Mesenchymal stem cell (in vitro differentiated cells and primary cell): ENCODE measurements around the gene HOXD3.
A peak's percentile ranks its signal among the peaks of the same experiment; 100 is the strongest.

Experiments used
- DNase-seq: peaks from one replicate; pipeline ENCODE4 v3.0.0-alpha.2; 2013
- H2AFZ ChIP-seq: one replicate; pipeline ENCODE4 v1.6.1; 2013; ENCODE audit warnings: low read depth, mild to moderate bottlenecking, control low read depth, inconsistent platforms, low read length, moderate library complexity
- H2AK5ac ChIP-seq: 2 replicates; pipeline ENCODE4 v1.6.1; 2013; ENCODE audit warnings: low read length, moderate library complexity, mild to moderate bottlenecking, inconsistent platforms; ENCODE audit not compliant: severe bottlenecking
- H2BK120ac ChIP-seq: one replicate; pipeline ENCODE4 v1.6.1; 2013; ENCODE audit warnings: low read depth, mild to moderate bottlenecking, inconsistent platforms, low read length, moderate library complexity
- H2BK12ac ChIP-seq, 2 experiments: one replicate each; pipeline ENCODE4 v1.6.1; 2013; ENCODE audit warnings: inconsistent platforms in 2 of 2, low read length in 2 of 2, mild to moderate bottlenecking in 2 of 2, moderate library complexity in 2 of 2, control low read depth in 1 of 2
- H2BK15ac ChIP-seq: one replicate; pipeline ENCODE4 v1.6.1; 2013; ENCODE audit warnings: mild to moderate bottlenecking, low read depth, inconsistent platforms; ENCODE audit not compliant: poor library complexity, severe bottlenecking
- H2BK5ac ChIP-seq: 2 replicates; pipeline ENCODE4 v1.6.1; 2013; ENCODE audit warnings: low read depth, mild to moderate bottlenecking, low read length, control low read depth, inconsistent platforms; ENCODE audit not compliant: poor library complexity, severe bottlenecking
- H3K14ac ChIP-seq, 2 experiments: one replicate each; pipeline ENCODE4 v1.6.1; 2013; ENCODE audit warnings: inconsistent platforms in 2 of 2, low read length in 2 of 2, control low read depth in 1 of 2, mild to moderate bottlenecking in 1 of 2, moderate library complexity in 1 of 2
- H3K18ac ChIP-seq, 2 experiments: one replicate each; pipeline ENCODE4 v1.6.1; 2013; ENCODE audit warnings: inconsistent platforms in 2 of 2, low read length in 2 of 2, control low read depth in 1 of 2, low read depth in 1 of 2, mild to moderate bottlenecking in 1 of 2
- H3K23ac ChIP-seq, 2 experiments: one replicate each; pipeline ENCODE4 v1.6.1; 2013; ENCODE audit warnings: inconsistent platforms in 2 of 2, low read length in 2 of 2, mild to moderate bottlenecking in 2 of 2, moderate library complexity in 2 of 2, control low read depth in 1 of 2
- H3K27ac ChIP-seq: 2 replicates; pipeline ENCODE4 v1.5.1; 2013; ENCODE audit warnings: mild to moderate bottlenecking, moderate library complexity, low read length, control low read depth, inconsistent platforms; ENCODE audit not compliant: poor library complexity, severe bottlenecking
- H3K27me3 ChIP-seq, 2 experiments: 2 replicates each; pipeline versions ENCODE4 v1.6.1 to v1.7.0; 2013; ENCODE audit warnings: low read length in 2 of 2, mild to moderate bottlenecking in 2 of 2, moderate library complexity in 2 of 2, control low read depth in 1 of 2, inconsistent platforms in 1 of 2; ENCODE audit not compliant: control insufficient read depth in 1 of 2, insufficient read depth in 1 of 2
- H3K36me3 ChIP-seq, 2 experiments: 2 replicates each; pipeline versions ENCODE4 v1.6.1 to v1.7.0; 2013; ENCODE audit warnings: low read length in 2 of 2, control low read depth in 1 of 2, inconsistent platforms in 1 of 2, low read depth in 1 of 2, mild to moderate bottlenecking in 1 of 2; ENCODE audit not compliant: insufficient read depth in 2 of 2, control insufficient read depth in 1 of 2
- H3K4ac ChIP-seq, 2 experiments: one replicate each; pipeline ENCODE4 v1.6.1; 2013; ENCODE audit warnings: inconsistent platforms in 2 of 2, low read length in 2 of 2, mild to moderate bottlenecking in 2 of 2, moderate library complexity in 2 of 2, control low read depth in 1 of 2, low read depth in 1 of 2
- H3K4me1 ChIP-seq: 2 replicates; pipeline ENCODE4 v1.6.1; 2013; ENCODE audit warnings: low read depth, low read length, control low read depth; ENCODE audit not compliant: control insufficient read depth, insufficient read depth
- H3K4me2 ChIP-seq: 2 replicates; pipeline ENCODE4 v1.6.1; 2013; ENCODE audit warnings: low read length, mild to moderate bottlenecking, inconsistent platforms; ENCODE audit not compliant: poor library complexity, severe bottlenecking
- H3K4me3 ChIP-seq, 2 experiments: 2 replicates each; pipeline versions ENCODE4 v1.5.1 to v1.7.0; 2013; ENCODE audit warnings: low read length in 2 of 2, mild to moderate bottlenecking in 2 of 2, control low read depth in 1 of 2, low read depth in 1 of 2; ENCODE audit not compliant: insufficient read depth in 1 of 2
- H3K79me1 ChIP-seq: replicated peaks from 2 replicates; pipeline ENCODE4 v1.6.1; 2013; ENCODE audit warnings: mild to moderate bottlenecking, control low read depth, low read length, inconsistent platforms; ENCODE audit not compliant: poor library complexity, severe bottlenecking
- H3K9ac ChIP-seq: 2 replicates; pipeline ENCODE4 v1.7.0; 2013; ENCODE audit warnings: mild to moderate bottlenecking, low read length, moderate library complexity
- H3K9me3 ChIP-seq: 2 replicates; pipeline ENCODE4 v1.7.0; 2013; ENCODE audit warnings: mild to moderate bottlenecking, low read length; ENCODE audit not compliant: control insufficient read depth
- H4K8ac ChIP-seq: one replicate; pipeline ENCODE4 v1.6.1; 2013; ENCODE audit warnings: inconsistent platforms, mild to moderate bottlenecking, low read length, moderate library complexity
- H4K91ac ChIP-seq: one replicate; pipeline ENCODE4 v1.6.1; 2013; ENCODE audit warnings: mild to moderate bottlenecking, low read length, inconsistent platforms
- WGBS: methylation state at CpG from one replicate; pipeline ENCODE4 v1.1.7; 2013; ENCODE audit warnings: mixed read lengths; 5-methylcytosine and 5-hydroxymethylcytosine counted together

Gene HOXD3

GRCh38 chr2:176110415-176111308 is 46.4 kb upstream of the HOXD3 start:
- Histone ChIP-seq H3K9ac (no peak overlapping the region), H2BK120ac (no peak overlapping the region), H3K9me3 (no peaks in the 10 kb centered on the region), H2AK5ac (no peak overlapping the region), H3K27ac (no peak overlapping the region), H3K14ac (no peak overlapping the region), H3K4me3 (peak overlapping the region in 1 of 2 experiments; percentile 13), H4K91ac (no peak overlapping the region), H3K18ac (no peak overlapping the region), H3K4me2 (peak overlapping the region; percentile 33), H3K27me3 (peaks cover 90 to 92% of the 10 kb centered on the region in 2 experiments), H3K4me1 (peaks cover 16% of the 10 kb centered on the region), H3K4ac (no peak overlapping the region), H3K79me1 (no peaks in the 10 kb centered on the region), H2AFZ (no peak overlapping the region), H2BK15ac (no peak overlapping the region), H3K23ac (no peak overlapping the region), H3K36me3 (no peaks in the 10 kb centered on the region), H2BK5ac (no peak overlapping the region), H4K8ac (no peak overlapping the region), H2BK12ac (no peak overlapping the region)
- WGBS: 51% methylated on average over 5 of the region's 7 CpGs
- DNase-seq: no peak

GRCh38 chr2:176111309-176111663 is 45.8 kb upstream of the HOXD3 start:
- H3K4me3 ChIP-seq: peak overlapping the region in 1 of 2 experiments; percentile 13
- no peak overlapping the region for H3K4ac ChIP-seq
- DNase-seq: no peak
- H4K8ac ChIP-seq: no peak overlapping the region
- no peaks in the 10 kb centered on the region for H3K36me3 ChIP-seq
- peaks cover 21% of the 10 kb centered on the region for H3K4me1 ChIP-seq
- H2AK5ac ChIP-seq: no peak overlapping the region
- H2BK12ac ChIP-seq: no peak overlapping the region
- H2BK15ac ChIP-seq: no peak overlapping the region
- H3K14ac ChIP-seq: no peak overlapping the region
- no peak overlapping the region for H4K91ac ChIP-seq
- H2BK5ac ChIP-seq: no peak overlapping the region
- under 1% methylated on average over 16 of the region's 16 CpGs for WGBS
- H2AFZ ChIP-seq: no peak overlapping the region
- peaks cover 90 to 92% of the 10 kb centered on the region in 2 experiments for H3K27me3 ChIP-seq
- H3K4me2 ChIP-seq: peak overlapping the region; percentile 33
- no peak overlapping the region for H3K9ac ChIP-seq
- no peaks in the 10 kb centered on the region for H3K79me1 ChIP-seq
- H3K27ac ChIP-seq: no peak overlapping the region
- H3K23ac ChIP-seq: no peak overlapping the region
- H3K9me3 ChIP-seq: no peaks in the 10 kb centered on the region
- no peak overlapping the region for H2BK120ac ChIP-seq
- H3K18ac ChIP-seq: no peak overlapping the region

- Histone ChIP-seq H3K14ac (no peak overlapping the region), H3K27ac (no peak overlapping the region), H3K36me3 (no peaks in the 10 kb centered on the region), H4K91ac (no peak overlapping the region), H4K8ac (no peak overlapping the region), H3K79me1 (no peaks in the 10 kb centered on the region), H2AK5ac (no peak overlapping the region), H3K4ac (no peak overlapping the region), H3K18ac (no peak overlapping the region), H3K4me3 (no peak overlapping the region), H2BK15ac (no peak overlapping the region), H2BK12ac (no peak overlapping the region), H3K9me3 (no peaks in the 10 kb centered on the region), H3K23ac (no peak overlapping the region), H3K27me3 (peaks cover 90 to 94% of the 10 kb centered on the region in 2 experiments), H2AFZ (no peak overlapping the region), H2BK5ac (no peak overlapping the region), H3K4me2 (no peak overlapping the region), H3K4me1 (peaks cover 18% of the 10 kb centered on the region), H2BK120ac (no peak overlapping the region), H3K9ac (no peak overlapping the region)
- DNase-seq: no peak
- WGBS: 2% methylated on average over 28 of the region's 29 CpGs
Observed at GRCh38 chr2:176111846-176112374, 45.2 kb upstream of the HOXD3 start.

- Histone ChIP-seq H2BK12ac (no peak overlapping the region), H2BK5ac (no peak overlapping the region), H3K27me3 (peaks cover 93 to 96% of the 10 kb centered on the region in 2 experiments), H3K4me2 (no peak overlapping the region), H2BK120ac (no peak overlapping the region), H4K8ac (no peak overlapping the region), H3K27ac (no peak overlapping the region), H3K23ac (no peak overlapping the region), H3K18ac (no peak overlapping the region), H3K9ac (no peak overlapping the region), H3K4me3 (no peak overlapping the region), H3K4ac (no peak overlapping the region), H4K91ac (no peak overlapping the region), H3K4me1 (peaks cover 12% of the 10 kb centered on the region), H2AK5ac (no peak overlapping the region), H3K79me1 (no peaks in the 10 kb centered on the region), H3K9me3 (no peaks in the 10 kb centered on the region), H2AFZ (no peak overlapping the region), H2BK15ac (no peak overlapping the region), H3K36me3 (no peaks in the 10 kb centered on the region), H3K14ac (no peak overlapping the region)
- WGBS: 7% methylated on average over 33 of the region's 40 CpGs
- DNase-seq: no peak
Observed at GRCh38 chr2:176112375-176113302, 44.5 kb upstream of the HOXD3 start.
